Skin epidermis (tissue), 12 donors: Measurements from ENCODE around the gene RANBP10.

ENCODE experiments used
- H3K27ac ChIP-seq, 21 experiments: fragments of 200-600 bp; sonication (generic) in 11 of 21; one replicate each; pipeline ENCODE4 v1.5.0; 2020; ENCODE audit warnings: mild to moderate bottlenecking in 3 of 21, inconsistent platforms in 2 of 21, moderate library complexity in 2 of 21
- H3K4me3 ChIP-seq, 7 experiments: fragments of 200-600 bp; sonication (generic) in 2 of 7; one replicate each; pipeline ENCODE4 v1.5.0; 2020; ENCODE audit warnings: inconsistent platforms in 2 of 7, mild to moderate bottlenecking in 2 of 7, moderate library complexity in 1 of 7

The RANBP10 gene

GRCh38 chr16:67726106-67727034 lies 80.0 kb downstream of the RANBP10 start:
- H3K27ac ChIP-seq, result no peak overlapping the region
- H3K4me3 ChIP-seq, result no peak overlapping the region

GRCh38 chr16:67723911-67724305 lies 82.5 kb downstream of the RANBP10 start:
- no peak overlapping the region for H3K4me3 ChIP-seq
- H3K27ac ChIP-seq, result no peak overlapping the region

GRCh38 chr16:67723151-67723910 lies 83.0 kb downstream of the RANBP10 start:
- Histone ChIP-seq H3K4me3 (no peak overlapping the region), H3K27ac (no peak overlapping the region)

GRCh38 chr16:67720236-67720635 lies 86.1 kb downstream of the RANBP10 start:
- Histone ChIP-seq H3K27ac (peak overlapping the region in 18 of 21 experiments; percentile 68 to 97 (median 91)), H3K4me3 (peak overlapping the region in 3 of 7 experiments; percentile 79 to 97 (median 86))

- peak overlapping the region; percentile 79 to 97 (median 87) for H3K4me3 ChIP-seq
- peak overlapping the region; percentile 14 to 97 (median 91) for H3K27ac ChIP-seq
These were observed 86.6 kb downstream of the RANBP10 start for GRCh38 chr16:67719778-67720144.

- Histone ChIP-seq H3K27ac (peak within 1 kb of the TSS; percentile 40 to 97 (median 91)), H3K4me3 (peak within 1 kb of the TSS; percentile 79 to 97 (median 87))
These were observed 87.1 kb downstream of the RANBP10 start, which contains the start of gene GFOD2 for GRCh38 chr16:67719048-67719777. Gene GFOD2, minus strand, starts transcription at chr16:67719316. Its CDS starts 33,601 bp downstream, at chr16:67685715.

GRCh38 chr16:67718668-67719047 lies 87.7 kb downstream of the RANBP10 start:
- H3K4me3 ChIP-seq, result peak overlapping the region; percentile 79 to 97 (median 87)
- peak overlapping the region; percentile 40 to 97 (median 91) for H3K27ac ChIP-seq

- Histone ChIP-seq H3K27ac (no peak overlapping the region), H3K4me3 (no peak overlapping the region)
These were observed 90.3 kb downstream of the RANBP10 start for GRCh38 chr16:67716097-67716496.

GRCh38 chr16:67714522-67714921 lies 91.8 kb downstream of the RANBP10 start:
- Histone ChIP-seq H3K4me3 (no peak overlapping the region), H3K27ac (no peak overlapping the region)

- H3K27ac ChIP-seq, result no peak overlapping the region
- H3K4me3 ChIP-seq, result no peak overlapping the region
These were observed 92.6 kb downstream of the RANBP10 start for GRCh38 chr16:67713647-67714273.

- H3K27ac ChIP-seq, result no peak overlapping the region
- no peak overlapping the region for H3K4me3 ChIP-seq
These were observed 95.8 kb downstream of the RANBP10 start for GRCh38 chr16:67710607-67711006.

GRCh38 chr16:67709050-67709449 lies 97.3 kb downstream of the RANBP10 start:
- Histone ChIP-seq H3K4me3 (no peak overlapping the region), H3K27ac (no peak overlapping the region)

- H3K27ac ChIP-seq, result no peak overlapping the region
- no peak overlapping the region for H3K4me3 ChIP-seq
These were observed 98.0 kb downstream of the RANBP10 start for GRCh38 chr16:67708368-67708771.

GRCh38 chr16:67707790-67708189 lies 98.6 kb downstream of the RANBP10 start:
- Histone ChIP-seq H3K4me3 (no peak overlapping the region), H3K27ac (no peak overlapping the region)

- Histone ChIP-seq H3K27ac (no peak overlapping the region), H3K4me3 (no peak overlapping the region)
These were observed 99.2 kb downstream of the RANBP10 start for GRCh38 chr16:67707210-67707609.

- Histone ChIP-seq H3K4me3 (no peak overlapping the region), H3K27ac (peak overlapping the region in 2 of 21 experiments; percentile 2 to 30)
These were observed 102.2 kb downstream of the RANBP10 start for GRCh38 chr16:67704110-67704509.

GRCh38 chr16:67703626-67704025 lies 102.7 kb downstream of the RANBP10 start:
- H3K27ac ChIP-seq, result peak overlapping the region in 3 of 21 experiments; percentile 2 to 30 (median 11)

GRCh38 chr16:67702130-67702529 lies 104.2 kb downstream of the RANBP10 start:
- Histone ChIP-seq H3K4me3 (no peak overlapping the region), H3K27ac (no peak overlapping the region)

More at GRCh38 chr16:67703626-67704025, 102.7 kb downstream of the RANBP10 start:
- H3K4me3 ChIP-seq, result no peak overlapping the region

GRCh38 chr16:67701420-67701819 lies 104.9 kb downstream of the RANBP10 start:
- no peak overlapping the region for H3K27ac ChIP-seq
- H3K4me3 ChIP-seq, result no peak overlapping the region
